Stimulated activated CD4-positive, alpha-beta T cell treated with anti-CD3 and anti-CD28 coated beads, TNF-alpha, amount 100 ng/mL, for 4 hours (primary cell): Measurements from ENCODE around the gene IL1B.

Experiments
- DNase-seq, 3 experiments: peaks; one replicate each; pipeline ENCODE4 v3.0.0-alpha.2; 2020; ENCODE audit warnings: low read depth in 3 of 3

IL1B gene

GRCh38 chr2:112783187-112783714 lies 53.3 kb downstream of the IL1B start:
- DNase-seq, result no peak

GRCh38 chr2:112782234-112782799 lies 54.3 kb downstream of the IL1B start:
- no peak for DNase-seq
